ENCODE measurements around the gene MOB3B. TPM values are rescaled to one million over a fixed set of nuclear protein-coding genes. Genes with fewer than 3 reads are reported as not detected.
A peak's percentile ranks its signal among the peaks of the same experiment; 100 is the strongest.

Gene MOB3B
- total RNA-seq, 1 donor from 2014 or later: 14.8 TPM

GRCh38 chr9:27353166-27353473 is 176.5 kb downstream of the MOB3B start:
- TF ChIP-seq CTCF (IDR thresholded peaks at IDR 0.05; ENCODE audit: unreplicated experiment): no peak
- H3K4me1 Mint-ChIP-seq: peaks cover 26% of the 10 kb centered on the region
- no peak for DNase-seq (ENCODE audit: low spot score in 2 of 2, unreplicated experiment in 2 of 2)
- no peaks in the 10 kb centered on the region for H3K9me3 Mint-ChIP-seq
- H3K27me3 Mint-ChIP-seq (ENCODE audit: low read depth): no peaks in the 10 kb centered on the region
- no peak overlapping the region for H3K4me3 Mint-ChIP-seq
- no peaks in the 10 kb centered on the region for H3K36me3 Mint-ChIP-seq
- H3K27ac Mint-ChIP-seq: no peak overlapping the region

- H3K4me3 Mint-ChIP-seq: no peak overlapping the region
- no peak for TF ChIP-seq CTCF (IDR thresholded peaks at IDR 0.05; ENCODE audit: unreplicated experiment)
- H3K27ac Mint-ChIP-seq: no peak overlapping the region
- H3K4me1 Mint-ChIP-seq: peaks cover 26% of the 10 kb centered on the region
- DNase-seq (ENCODE audit: low spot score in 2 of 2, unreplicated experiment in 2 of 2): no peak
- H3K9me3 Mint-ChIP-seq: no peaks in the 10 kb centered on the region
- no peaks in the 10 kb centered on the region for H3K36me3 Mint-ChIP-seq
- H3K27me3 Mint-ChIP-seq (ENCODE audit: low read depth): no peaks in the 10 kb centered on the region
Measured at GRCh38 chr9:27352457-27353165, 177.0 kb downstream of the MOB3B start.

DNA sequence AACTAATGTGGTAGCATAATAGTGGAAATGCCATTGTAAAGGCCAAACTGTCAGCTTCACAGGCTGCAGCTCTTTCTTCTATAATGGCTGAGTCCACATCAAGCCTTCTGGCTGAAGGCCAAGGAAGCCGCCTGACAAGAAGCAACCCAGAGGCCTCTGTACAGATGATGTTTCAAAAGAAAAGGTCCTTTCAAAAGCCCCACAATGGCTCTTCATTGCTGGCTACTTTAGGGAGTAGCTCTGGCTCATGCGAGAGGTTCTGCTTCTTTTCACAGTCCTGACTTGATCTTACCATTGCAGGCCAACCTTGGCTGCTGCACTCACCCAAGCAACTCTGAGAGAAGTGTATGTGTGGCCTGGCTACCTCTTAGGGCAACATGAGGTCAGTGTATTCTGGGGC is 178.2 kb downstream of the MOB3B start:
- TF ChIP-seq CTCF (IDR thresholded peaks at IDR 0.05; ENCODE audit: unreplicated experiment): no peak
- Mint-ChIP-seq H3K27me3 (ENCODE audit: low read depth) (no peaks in the 10 kb centered on the region), H3K9me3 (no peaks in the 10 kb centered on the region), H3K4me3 (no peak overlapping the region), H3K4me1 (peaks cover 22% of the 10 kb centered on the region), H3K27ac (no peak overlapping the region), H3K36me3 (no peaks in the 10 kb centered on the region)
- no peak for DNase-seq (ENCODE audit: low spot score in 2 of 2, unreplicated experiment in 2 of 2)

DNA sequence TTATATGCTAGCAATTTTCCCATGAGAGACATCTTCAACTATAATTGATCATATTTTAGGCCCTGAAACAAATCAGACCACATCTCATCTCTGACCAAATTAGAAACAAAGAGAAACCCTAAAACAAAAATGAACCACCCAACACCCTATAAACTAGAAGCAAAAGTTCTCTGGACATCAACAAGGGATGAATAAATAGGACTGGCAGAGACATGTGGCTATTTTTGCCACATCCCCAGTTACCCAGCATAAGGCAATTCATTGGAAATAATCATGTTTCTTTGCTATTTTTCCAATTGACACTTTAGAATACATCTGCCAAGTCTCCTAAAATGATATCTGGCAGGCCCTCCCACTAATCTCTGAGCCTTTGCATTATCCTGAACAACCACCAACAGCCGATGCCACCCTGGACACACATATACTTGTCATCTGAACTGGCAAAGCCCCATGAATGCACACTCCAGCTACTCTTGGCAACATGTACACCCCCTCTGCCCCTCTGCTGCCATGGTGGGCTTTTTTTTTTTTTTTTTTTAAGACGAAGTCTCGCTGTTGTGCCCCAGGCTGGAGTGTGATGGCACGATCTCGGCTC is 179.1 kb downstream of the MOB3B start:
- peaks cover 22% of the 10 kb centered on the region for H3K4me1 Mint-ChIP-seq
- TF ChIP-seq CTCF (IDR thresholded peaks at IDR 0.05; ENCODE audit: unreplicated experiment): no peak

GRCh38 chr9:27349698-27350080 is 179.9 kb downstream of the MOB3B start:
- H3K36me3 Mint-ChIP-seq: no peaks in the 10 kb centered on the region
- H3K9me3 Mint-ChIP-seq: no peaks in the 10 kb centered on the region
- no peak overlapping the region for H3K27ac Mint-ChIP-seq
- H3K4me1 Mint-ChIP-seq: peaks cover 22% of the 10 kb centered on the region
- no peak for TF ChIP-seq CTCF (IDR thresholded peaks at IDR 0.05; ENCODE audit: unreplicated experiment)
- H3K27me3 Mint-ChIP-seq (ENCODE audit: low read depth): no peaks in the 10 kb centered on the region
- no peak overlapping the region for H3K4me3 Mint-ChIP-seq
- DNase-seq (ENCODE audit: low spot score in 2 of 2, unreplicated experiment in 2 of 2): no peak

More for the DNA sequence above, 179.1 kb downstream of the MOB3B start:
- no peak overlapping the region for H3K4me3 Mint-ChIP-seq
- no peaks in the 10 kb centered on the region for H3K36me3 Mint-ChIP-seq
- no peaks in the 10 kb centered on the region for H3K27me3 Mint-ChIP-seq (ENCODE audit: low read depth)
- H3K9me3 Mint-ChIP-seq: no peaks in the 10 kb centered on the region
- DNase-seq (ENCODE audit: low spot score in 2 of 2, unreplicated experiment in 2 of 2): no peak
- peak overlapping the region; percentile 3 for H3K27ac Mint-ChIP-seq

All from mesothelial cell of epicardium (in vitro differentiated cells).